HEK293 (cell line): ENCODE measurements around the gene EPHA4.

Source experiments
- CTCF ChIA-PET: fragments of 350-600 bp; formaldehyde crosslinking; extraction: SDS; loops from one replicate; lab custom pipeline; 2021; ENCODE audit warnings: antibody characterized with exemption; lab: Yijun Ruan, JAX
- POLR2A ChIA-PET: fragments of 300-600 bp; formaldehyde crosslinking; extraction: SDS; loops from one replicate; lab custom pipeline; 2020; ENCODE audit warnings: antibody characterized with exemption, inconsistent platforms; lab: Yijun Ruan, JAX
- H3K27ac ChIP-seq: fragments of 200-500 bp; sonication (Bioruptor generic); 2 replicates; pipeline ENCODE4 v1.5.1; 2014; ENCODE audit warnings: low read depth, low read length, control low read depth, inconsistent platforms; ENCODE audit errors: extremely low read depth
- H3K36me3 ChIP-seq, 2 experiments: fragments of 200-500 bp in 1 of 2; sonication (Bioruptor generic) in 1 of 2; 1 replicate in 1 of 2; 2 replicates in 1 of 2; pipeline ENCODE4 v1.5.1; 2014 to 2017; ENCODE audit warnings: inconsistent platforms in 2 of 2, low read length in 2 of 2; ENCODE audit not compliant: control insufficient read depth in 2 of 2, insufficient read depth in 1 of 2
- H3K4me1 ChIP-seq: fragments of 200-500 bp; sonication (Bioruptor generic); 2 replicates; pipeline ENCODE4 v1.5.1; 2014; ENCODE audit warnings: mild to moderate bottlenecking, low read length, inconsistent platforms; ENCODE audit not compliant: control insufficient read depth, insufficient read depth
- H3K4me3 ChIP-seq: 2 replicates; pipeline ENCODE4 v1.5.1; 2011; ENCODE audit warnings: low read depth, mild to moderate bottlenecking, control low read depth, low read length, moderate library complexity
- H3K9me3 ChIP-seq: fragments of 200-500 bp; sonication (Bioruptor generic); 2 replicates; pipeline ENCODE4 v1.5.1; 2014; ENCODE audit warnings: low read depth, low read length, inconsistent platforms; ENCODE audit not compliant: control insufficient read depth, insufficient read depth
- GFI1B ChIP-seq: fragments of 450-650 bp; formaldehyde crosslinking; IDR thresholded peaks from 2 replicates; pipeline ENCODE4 v1.5.1; 2016; ENCODE audit warnings: missing biosample characterization, missing genetic modification characterization
- KLF7 ChIP-seq: fragments of 450-650 bp; formaldehyde crosslinking; IDR thresholded peaks from 2 replicates; pipeline ENCODE4 v1.5.1; 2016; ENCODE audit warnings: missing biosample characterization, missing genetic modification characterization, borderline replicate concordance
- KLF8 ChIP-seq: fragments of 450-650 bp; formaldehyde crosslinking; IDR thresholded peaks from 2 replicates; pipeline ENCODE4 v1.5.1; 2016; ENCODE audit warnings: missing biosample characterization, missing genetic modification characterization
- MEIS1 ChIP-seq: sonication (generic); formaldehyde crosslinking; IDR thresholded peaks from 2 replicates; pipeline ENCODE4 v1.8.1; 2022; ENCODE audit warnings: missing genetic modification reagents, mild to moderate bottlenecking, borderline replicate concordance
- REST ChIP-seq: fragments of 450-650 bp; formaldehyde crosslinking; IDR thresholded peaks from 2 replicates; pipeline ENCODE4 v1.5.1; 2016; ENCODE audit warnings: missing biosample characterization, missing genetic modification characterization
- YY1 ChIP-seq: fragments of 450-650 bp; formaldehyde crosslinking; IDR thresholded peaks from 2 replicates; pipeline ENCODE4 v1.5.1; 2018; ENCODE audit warnings: missing biosample characterization, missing genetic modification characterization
- ZBTB17 ChIP-seq: fragments of 450-650 bp; formaldehyde crosslinking; IDR thresholded peaks from 2 replicates; pipeline ENCODE4 v1.5.1; 2016; ENCODE audit warnings: missing biosample characterization, missing genetic modification characterization
- ZBTB26 ChIP-seq: fragments of 450-650 bp; formaldehyde crosslinking; optimal IDR thresholded peaks from 2 replicates; pipeline ENCODE3; 2016; ENCODE audit warnings: missing biosample characterization, mild to moderate bottlenecking, missing genetic modification characterization
- ZNF146 ChIP-seq: fragments of 450-650 bp; formaldehyde crosslinking; IDR thresholded peaks from 2 replicates; pipeline ENCODE4 v1.5.1; 2016; ENCODE audit warnings: missing biosample characterization, missing genetic modification characterization
- ZNF211 ChIP-seq: fragments of 450-650 bp; formaldehyde crosslinking; IDR thresholded peaks from 2 replicates; pipeline ENCODE4 v1.5.1; 2016; ENCODE audit warnings: low read depth, missing biosample characterization, missing genetic modification characterization
- ZNF223 ChIP-seq: fragments of 450-650 bp; formaldehyde crosslinking; IDR thresholded peaks from 2 replicates; pipeline ENCODE4 v1.5.1; 2016; ENCODE audit warnings: missing biosample characterization, missing genetic modification characterization
- ZNF266 ChIP-seq: fragments of 450-650 bp; formaldehyde crosslinking; IDR thresholded peaks from 2 replicates; pipeline ENCODE4 v1.5.1; 2016; ENCODE audit warnings: missing biosample characterization, missing genetic modification characterization, low read depth
- ZNF514 ChIP-seq: fragments of 450-650 bp; formaldehyde crosslinking; IDR thresholded peaks from 2 replicates; pipeline ENCODE4 v1.5.1; 2016; ENCODE audit warnings: missing biosample characterization, missing genetic modification characterization
- ZNF558 ChIP-seq: fragments of 450-650 bp; formaldehyde crosslinking; IDR thresholded peaks from 2 replicates; pipeline ENCODE4 v1.5.1; 2016; ENCODE audit warnings: missing biosample characterization, missing genetic modification characterization
- ZNF585B ChIP-seq: fragments of 450-650 bp; formaldehyde crosslinking; IDR thresholded peaks from 2 replicates; pipeline ENCODE4 v1.5.1; 2016; ENCODE audit warnings: missing biosample characterization, missing genetic modification characterization
- ZNF639 ChIP-seq: fragments of 450-650 bp; formaldehyde crosslinking; IDR thresholded peaks from 2 replicates; pipeline ENCODE4 v1.5.1; 2016; ENCODE audit warnings: missing biosample characterization, missing genetic modification characterization
- ZNF701 ChIP-seq: fragments of 450-650 bp; formaldehyde crosslinking; IDR thresholded peaks from 2 replicates; pipeline ENCODE4 v1.5.1; 2016; ENCODE audit warnings: missing biosample characterization, missing genetic modification characterization
- ZNF830 ChIP-seq: fragments of 450-650 bp; IDR thresholded peaks from 2 replicates; pipeline ENCODE4 v1.5.0; 2018; ENCODE audit warnings: missing biosample characterization, missing genetic modification characterization, low read depth, mild to moderate bottlenecking, moderate library complexity
- ZSCAN16 ChIP-seq: fragments of 450-650 bp; formaldehyde crosslinking; IDR thresholded peaks from 2 replicates; pipeline ENCODE4 v1.5.1; 2016; ENCODE audit warnings: missing biosample characterization, missing genetic modification characterization
- ZSCAN23 ChIP-seq: fragments of 450-650 bp; formaldehyde crosslinking; IDR thresholded peaks from 2 replicates; pipeline ENCODE4 v1.5.1; 2016; ENCODE audit warnings: missing biosample characterization, missing genetic modification characterization
- ZSCAN30 ChIP-seq: fragments of 450-650 bp; IDR thresholded peaks from 2 replicates; pipeline ENCODE4 v1.5.1; 2018; ENCODE audit warnings: missing biosample characterization, mild to moderate bottlenecking, missing genetic modification characterization, moderate library complexity

The EPHA4 gene

GRCh38 chr2:221405521-221405920, 166.6 kb downstream of the EPHA4 start:
- Histone ChIP-seq H3K36me3 (no peaks in the 10 kb centered on the region), H3K4me3 (no peak overlapping the region), H3K9me3 (no peaks in the 10 kb centered on the region), H3K4me1 (no peaks in the 10 kb centered on the region), H3K27ac (no peak overlapping the region)
- ChIA-PET CTCF (interaction anchor here (1.0 kb wide), 1 partner anchor 16 kb away, joined by 3 read pairs; no protein-coding TSS in a partner anchor), POLR2A (no interaction called here)
- no peak for TF ChIP-seq YY1
- no peak for TF ChIP-seq KLF8 (tag by site-specific recombination)
- no peak for TF ChIP-seq GFI1B (tag by site-specific recombination)
- TF ChIP-seq ZNF558: no peak
- TF ChIP-seq ZNF585B (tag by site-specific recombination): no peak
- no peak for TF ChIP-seq ZNF830 (tag by site-specific recombination)
- TF ChIP-seq ZNF146 (tag by site-specific recombination): no peak
- no peak for TF ChIP-seq ZNF211 (tag by site-specific recombination)

- CTCF ChIA-PET: interaction anchor here (0.8 kb wide), 1 partner anchor 14 kb away, joined by 3 read pairs; no protein-coding TSS in a partner anchor
- 0 out of 2 replicates have a peak, but pooled peaks cover under 1% of the 10 kb centered on the region for H3K4me1 ChIP-seq
- no peak overlapping the region for H3K27ac ChIP-seq
- H3K4me3 ChIP-seq: no peak overlapping the region
- no peaks in the 10 kb centered on the region for H3K36me3 ChIP-seq
- POLR2A ChIA-PET: no interaction called here
- TF ChIP-seq ZBTB26: no peak
- TF ChIP-seq ZSCAN30: no peak
- TF ChIP-seq ZSCAN23: no peak
- TF ChIP-seq REST (tag by site-specific recombination): no peak
- no peak for TF ChIP-seq KLF7 (tag by site-specific recombination)
- no peak for TF ChIP-seq MEIS1 (CRISPR knock-in tag)
- TF ChIP-seq ZBTB17 (tag by site-specific recombination): no peak
- TF ChIP-seq ZNF701 (tag by site-specific recombination): no peak
- TF ChIP-seq ZNF266 (tag by site-specific recombination): no peak
- no peak for TF ChIP-seq ZNF639 (tag by site-specific recombination)
- no peak for TF ChIP-seq ZNF223 (tag by site-specific recombination)
- no peak for TF ChIP-seq ZSCAN16 (tag by site-specific recombination)
- TF ChIP-seq ZNF514 (tag by site-specific recombination): no peak
- no peaks in the 10 kb centered on the region for H3K9me3 ChIP-seq
Observed at GRCh38 chr2:221402072-221402471, 170.0 kb downstream of the EPHA4 start.
